Activated T-helper 1 cell treated with Interleukin-2 at 50 U/mL for 16 hours (primary cell): ENCODE measurements around the gene TENT5A.

Source experiments
- DNase-seq: peaks from one replicate; pipeline ENCODE4 v3.0.0-alpha.2; 2020; ENCODE audit warnings: low read depth

Gene TENT5A

GRCh38 chr6:81771097-81771496 lies 18.6 kb upstream of the TENT5A start:
- no peak for DNase-seq

DNA sequence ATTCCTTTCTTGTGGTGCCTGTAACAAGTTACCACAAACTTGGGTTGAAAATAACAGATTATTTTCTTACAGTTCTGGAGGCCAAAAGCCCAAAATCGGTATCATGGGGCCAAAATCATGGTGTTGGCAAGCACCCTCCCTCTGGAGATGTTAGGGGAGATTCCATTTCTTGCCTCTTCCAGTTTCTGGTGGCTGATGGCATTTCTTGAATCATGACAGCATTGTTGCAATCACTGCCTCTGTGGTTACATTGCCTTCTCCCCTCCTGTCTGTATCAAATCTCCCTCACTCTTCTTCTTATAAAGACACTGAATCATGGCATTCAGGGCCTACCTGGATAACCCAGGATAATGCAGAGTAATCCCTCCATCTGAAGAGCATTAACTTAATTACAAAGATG lies 17.9 kb upstream of the TENT5A start:
- no peak for DNase-seq

DNA sequence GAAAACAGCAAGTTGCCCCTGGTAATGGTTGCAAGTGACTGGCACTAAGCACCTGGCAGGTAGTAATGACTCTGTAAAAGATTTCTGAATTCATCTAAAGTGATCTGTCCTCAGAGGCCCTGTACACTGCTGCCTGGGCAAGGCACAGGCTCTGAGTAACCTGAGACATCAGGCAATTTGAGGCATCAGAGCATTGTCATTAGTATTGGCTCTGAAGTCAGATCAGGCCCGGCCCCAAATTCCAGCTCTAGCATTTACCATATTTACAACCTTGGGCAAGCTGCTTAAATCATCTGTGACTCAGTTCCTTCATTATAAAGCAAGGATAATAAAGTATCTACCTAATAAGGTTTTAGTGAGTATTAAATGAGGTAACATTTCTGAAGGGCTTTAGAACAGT lies 17.3 kb upstream of the TENT5A start:
- no peak for DNase-seq

DNA sequence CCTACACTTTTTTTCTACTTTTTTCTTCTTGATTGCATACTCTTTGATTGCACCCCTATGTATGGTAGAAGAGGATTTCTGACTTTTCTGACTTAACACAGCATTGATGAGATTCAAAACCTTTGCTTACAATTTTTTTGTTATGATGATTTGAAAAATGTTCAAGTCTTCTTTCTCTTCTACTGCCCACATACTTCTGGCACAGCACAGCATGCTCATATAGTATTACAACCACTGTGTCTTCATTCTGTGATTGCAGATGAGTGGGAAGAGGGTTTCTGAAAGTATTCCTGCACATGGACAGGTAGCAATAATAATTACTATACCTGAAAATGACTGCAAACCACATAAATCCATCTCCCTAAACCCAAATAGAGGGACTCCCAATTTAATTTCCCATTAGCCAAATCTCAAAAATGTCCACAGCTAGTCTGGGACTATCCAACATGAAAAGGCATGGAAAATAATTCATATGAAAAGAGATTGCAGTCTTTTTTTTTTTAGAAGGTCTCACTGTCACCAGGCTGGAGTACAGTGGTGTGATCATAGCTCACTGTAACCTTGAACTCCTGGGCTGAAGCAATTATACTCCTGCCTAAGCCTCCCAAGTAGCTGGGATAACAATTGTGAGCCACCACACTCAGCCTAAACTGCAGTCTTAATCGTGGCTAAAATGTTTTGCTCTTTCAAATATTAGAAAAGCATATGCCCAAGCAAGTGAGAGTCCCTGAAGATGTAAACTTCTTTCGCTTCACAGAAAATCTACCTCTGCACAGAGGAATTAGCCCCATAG lies 15.9 kb upstream of the TENT5A start:
- no peak for DNase-seq

DNA sequence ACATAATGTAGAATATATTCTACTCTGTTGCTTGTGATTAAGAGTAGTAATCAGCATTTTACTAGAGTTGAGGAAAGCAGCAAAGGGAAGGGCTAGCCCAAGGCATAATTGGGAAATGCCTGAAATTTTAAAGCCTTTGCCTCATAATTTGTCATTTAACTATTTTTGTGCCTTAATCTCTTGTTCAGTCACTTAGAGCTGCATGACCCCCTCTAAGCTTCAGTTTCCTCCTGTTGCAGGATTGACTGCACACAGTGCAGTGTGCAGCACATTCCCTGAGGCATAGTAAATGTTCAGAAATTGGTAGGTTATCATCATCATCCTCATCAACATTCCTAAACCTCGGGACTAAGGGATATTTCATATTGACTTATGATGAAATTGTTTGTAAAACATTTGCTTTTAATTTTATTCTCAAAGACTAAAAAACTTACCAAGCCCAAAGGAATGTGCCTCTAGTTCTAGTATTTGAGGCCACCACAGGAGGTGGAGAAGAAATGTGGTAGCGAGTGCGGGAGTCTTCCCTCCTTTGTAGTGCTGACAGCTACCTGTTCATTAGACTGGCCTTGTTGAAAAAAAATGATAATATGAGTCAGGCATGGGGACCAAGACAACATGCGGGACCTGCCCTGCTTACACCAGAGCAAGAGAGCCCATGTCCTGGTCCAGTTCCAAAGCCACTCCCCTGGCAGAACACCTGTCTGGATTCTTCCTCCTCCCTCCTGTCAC lies 14.8 kb upstream of the TENT5A start:
- no peak for DNase-seq

DNA sequence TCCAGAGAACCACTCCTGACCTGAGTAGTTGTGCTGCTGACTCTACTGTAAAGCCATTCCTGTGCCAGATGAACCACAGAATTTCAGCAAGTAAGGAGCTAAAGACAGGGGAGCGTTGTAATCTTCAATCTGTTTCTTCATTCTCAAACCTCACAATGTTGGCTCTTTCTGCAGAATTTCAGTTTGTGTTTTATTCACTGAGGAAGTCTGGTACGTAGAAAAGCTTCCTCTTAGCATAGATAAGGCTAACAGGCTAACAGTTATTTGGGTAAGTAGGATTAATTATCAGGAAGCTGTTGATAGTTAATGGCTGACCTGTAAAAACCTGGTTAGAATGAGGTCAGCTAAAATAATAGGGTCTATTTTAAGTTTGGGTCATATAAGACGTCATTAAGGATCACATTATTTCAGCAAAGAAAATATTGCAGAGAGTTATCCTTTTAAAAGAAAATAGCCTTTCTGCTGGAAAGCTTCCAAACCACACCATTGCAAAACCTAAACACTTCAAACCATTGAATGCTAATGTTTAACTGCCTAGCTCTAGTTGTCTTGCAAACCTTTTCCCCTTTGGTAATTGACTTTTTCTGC lies 14.1 kb upstream of the TENT5A start:
- DNase-seq: no peak

DNA sequence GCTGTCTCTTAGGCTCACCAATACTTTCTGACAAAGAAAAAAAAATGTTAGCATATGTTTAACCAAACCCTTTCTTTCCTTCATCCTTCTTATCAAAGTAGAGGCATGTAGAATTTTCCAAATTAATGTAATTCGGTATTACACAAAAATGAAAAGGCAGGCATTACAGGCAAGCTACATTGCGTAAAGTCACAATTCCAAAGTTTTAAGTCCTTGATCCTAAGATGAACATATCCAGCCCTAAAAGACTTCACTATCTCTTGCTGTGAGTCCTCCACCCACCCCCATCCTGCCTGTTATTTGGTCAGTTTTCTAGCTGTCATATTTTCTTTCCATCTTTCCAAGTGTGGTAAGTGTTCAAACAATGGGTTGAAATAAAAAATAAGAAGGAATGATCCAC lies 12.1 kb upstream of the TENT5A start:
- no peak for DNase-seq

DNA sequence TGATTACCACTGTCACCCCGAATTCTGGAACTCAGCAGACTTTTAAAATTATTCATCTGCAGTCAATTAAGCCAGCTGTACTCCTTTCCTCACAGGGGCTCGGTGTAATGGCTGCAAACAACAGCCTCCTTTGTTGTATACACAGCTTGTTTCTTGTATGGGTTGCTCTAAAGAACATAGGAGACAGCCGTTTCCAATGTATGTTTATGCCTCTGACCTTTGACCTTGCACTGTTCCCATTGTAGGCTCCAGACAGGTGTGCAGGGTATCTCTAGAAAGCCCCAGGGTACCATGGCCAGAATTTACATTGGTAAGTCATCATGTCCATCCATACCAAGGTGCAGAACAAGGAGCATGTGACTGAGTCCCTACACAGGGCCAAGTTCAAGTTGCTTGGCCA lies 11.5 kb upstream of the TENT5A start:
- no peak for DNase-seq

DNA sequence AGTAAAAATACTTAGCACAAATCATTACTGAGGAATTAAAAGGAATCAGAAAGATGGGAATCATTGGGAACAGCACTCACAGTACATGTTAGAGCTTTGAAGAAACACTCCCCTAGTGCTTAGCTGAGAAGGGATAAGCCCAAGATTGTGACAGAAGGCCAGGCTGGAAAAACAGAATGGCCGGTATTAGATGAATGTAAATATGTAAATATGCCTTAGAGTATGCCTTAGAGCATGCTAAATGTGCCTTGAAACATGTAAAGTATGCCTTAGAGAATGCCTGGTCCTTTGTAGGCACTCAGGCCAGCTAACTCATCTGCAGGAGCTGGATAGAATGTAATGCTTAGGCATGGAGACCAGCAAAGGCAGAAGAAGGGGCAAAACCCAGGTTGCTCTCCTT lies 10.6 kb upstream of the TENT5A start:
- DNase-seq: no peak

GRCh38 chr6:81762606-81763005 lies 10.1 kb upstream of the TENT5A start:
- DNase-seq: no peak

DNA sequence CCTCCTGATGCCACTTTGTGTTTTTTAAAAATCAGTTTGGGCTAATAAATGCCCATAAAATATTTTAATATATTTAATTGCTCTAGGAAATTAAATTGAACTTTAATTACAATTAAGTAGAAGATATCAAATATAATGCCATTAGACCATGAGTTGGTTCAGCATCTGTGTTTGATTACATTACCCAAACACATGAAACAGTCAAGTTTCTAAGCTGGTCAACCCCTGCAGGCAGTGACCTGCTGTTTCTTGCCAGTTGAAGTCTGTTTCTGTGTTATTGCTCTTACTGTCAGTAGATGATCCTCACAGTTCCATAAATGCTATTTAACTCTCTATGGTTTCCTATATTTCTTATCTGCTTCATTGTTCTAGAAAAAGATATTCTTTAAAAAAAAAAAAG lies 9.7 kb upstream of the TENT5A start:
- DNase-seq: no peak

- no peak for DNase-seq
Measured at GRCh38 chr6:81761197-81761596, 8.7 kb upstream of the TENT5A start.

DNA sequence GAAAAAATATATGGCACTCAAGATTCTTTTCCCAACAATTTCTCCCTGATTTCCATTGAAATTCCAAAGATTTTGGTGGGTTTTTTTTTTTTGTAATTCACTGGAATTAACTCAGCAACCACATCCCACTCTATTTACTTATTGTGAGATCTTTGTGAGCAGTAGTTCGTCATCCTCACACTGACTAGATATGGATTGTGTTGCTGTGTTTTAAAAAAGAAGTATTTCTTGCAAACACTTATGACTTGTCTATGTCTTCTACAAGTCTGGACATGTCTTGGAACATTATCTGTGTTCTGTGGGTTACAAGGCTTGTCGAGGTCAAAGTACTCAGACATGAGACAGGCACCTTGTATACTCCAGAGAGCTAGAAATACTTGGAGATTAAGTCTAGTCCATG lies 7.3 kb upstream of the TENT5A start:
- no peak for DNase-seq

DNA sequence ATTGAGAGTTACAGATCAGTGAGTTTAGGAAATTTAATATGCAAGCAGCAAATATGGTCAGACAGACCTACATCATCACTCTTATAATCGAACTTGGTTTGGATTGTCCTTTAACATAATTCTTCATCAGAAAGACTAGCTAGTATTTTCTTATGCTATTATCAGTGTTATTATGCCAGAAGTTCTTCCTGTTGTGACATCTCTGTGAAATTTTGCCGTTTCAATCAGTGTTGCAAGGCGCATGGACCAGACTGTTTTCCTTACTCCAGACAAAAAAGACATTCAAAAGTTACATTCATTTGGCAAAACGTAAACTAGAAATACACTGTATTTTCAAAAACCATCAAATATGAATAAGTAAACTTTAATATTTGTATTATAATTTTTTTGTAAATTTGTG lies 5.7 kb upstream of the TENT5A start:
- DNase-seq: no peak

GRCh38 chr6:81756690-81757089 lies 4.2 kb upstream of the TENT5A start:
- no peak for DNase-seq

GRCh38 chr6:81755551-81755950 lies 3.1 kb upstream of the TENT5A start:
- no peak for DNase-seq

GRCh38 chr6:81754906-81755305 lies 2.4 kb upstream of the TENT5A start:
- DNase-seq: no peak

GRCh38 chr6:81753711-81754577 lies 1.5 kb upstream of the TENT5A start:
- DNase-seq: peak; percentile 71

- DNase-seq: peak; percentile 50
Measured at GRCh38 chr6:81752921-81753710, 635 bp upstream of the TENT5A start.

DNA sequence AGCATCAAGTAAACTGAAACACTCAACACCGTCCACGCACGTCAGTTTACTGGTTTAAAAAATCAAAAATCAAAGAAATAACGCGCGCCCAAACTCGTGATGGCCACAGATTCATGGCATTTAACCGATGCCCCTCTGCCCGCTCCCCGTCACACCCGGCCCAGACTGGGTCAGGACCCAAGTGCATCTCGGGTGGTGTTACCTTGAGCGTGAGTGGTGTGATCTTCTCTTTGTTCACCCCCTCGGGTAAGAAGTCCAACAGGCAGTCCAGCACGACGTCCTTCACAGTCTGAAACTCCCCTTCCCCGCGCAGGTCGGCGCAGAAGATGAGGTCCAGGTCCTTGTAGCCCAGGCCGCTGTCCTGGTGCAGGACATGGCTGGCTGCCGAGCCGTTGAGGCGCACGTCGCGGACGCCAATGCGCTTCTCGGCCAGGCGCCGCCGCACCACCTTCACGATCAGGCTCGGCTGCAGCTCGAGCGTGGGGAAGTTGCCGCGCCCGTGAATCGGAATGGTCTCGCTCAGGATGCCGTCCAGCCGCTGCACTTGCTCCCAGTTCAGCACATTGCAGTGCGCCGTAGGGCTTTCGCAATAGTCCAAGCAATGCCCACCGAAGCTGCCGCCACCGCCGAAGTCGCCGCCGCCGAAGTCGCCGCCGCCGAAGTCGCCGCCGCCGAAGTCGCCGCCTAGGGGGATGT lies 945 bp downstream of the TENT5A start:
- peak; percentile 12 for DNase-seq
